K562 (cell line): Measurements from ENCODE around the gene AHSG. TPM values are rescaled to one million over a fixed set of nuclear protein-coding genes. Genes with fewer than 3 reads are reported as not detected.

ENCODE experiments used
- ATAC-seq: fragments of 200-7000 bp; cut with Tn5 transposase; 3 replicates; pipeline ENCODE4 v1.9.1; 2020; ENCODE audit warnings: moderate library complexity
- BruUV-seq: library from RNA; stranded (reverse); fragments of 400-500 nt; replicated peaks from 2 replicates; lab custom pipeline; 2021; lab: Mats Ljungman, UMichigan
- CTCF ChIA-PET: fragments of 300-600 bp; formaldehyde crosslinking; extraction: SDS; loops from one replicate; lab custom pipeline; 2021; ENCODE audit warnings: low intra/inter-chr PET ratio; lab: Yijun Ruan, JAX
- POLR2A ChIA-PET: fragments of 300-600, 350-650 bp; sonication (Branson Sonifier 250); formaldehyde crosslinking; extraction: SDS; loops from one replicate; lab custom pipeline; 2021; ENCODE audit warnings: antibody characterized with exemption, inconsistent platforms; lab: Yijun Ruan, JAX
- DNase-seq, 4 experiments: peaks; one replicate each; pipeline versions ENCODE4 v3.0.0 to v3.0.0-alpha.2; 2011 to 2018; ENCODE audit warnings: low spot score in 3 of 4, mixed read lengths in 3 of 4; ENCODE audit errors: extremely low read depth in 1 of 4
- FAIRE-seq: peaks from 2 replicates; lab custom pipeline; 2011; peaks lifted over from hg19 to GRCh38; lab: Jason Lieb, UNC
- H2AFZ ChIP-seq: 2 replicates; pipeline ENCODE4 v1.6.0; 2011; ENCODE audit warnings: low read depth, low read length, control low read depth, inconsistent platforms
- H3K27ac ChIP-seq: fragments of 200-600 bp; 3 replicates; pipeline ENCODE4 v1.8.0; 2011; ENCODE audit warnings: low read depth, mild to moderate bottlenecking, control low read depth, inconsistent platforms, low read length, moderate library complexity, mixed read lengths; ENCODE audit errors: extremely low read depth
- H3K27me3 ChIP-seq, 2 experiments: fragments of 300-600 bp in 1 of 2; 2 replicates in 1 of 2; 3 replicates in 1 of 2; pipeline versions ENCODE4 v1.6.0 to v1.8.0; 2011; ENCODE audit warnings: inconsistent platforms in 2 of 2, low read length in 2 of 2, mild to moderate bottlenecking in 1 of 2, mixed read lengths in 1 of 2, moderate library complexity in 1 of 2; ENCODE audit not compliant: control insufficient read depth in 2 of 2, insufficient read depth in 2 of 2
- H3K36me3 ChIP-seq: fragments of 300-600 bp; 3 replicates; pipeline ENCODE4 v1.8.0; 2011; ENCODE audit warnings: mild to moderate bottlenecking, low read length, inconsistent platforms; ENCODE audit not compliant: control insufficient read depth, insufficient read depth
- H3K4me1 ChIP-seq, 2 experiments: fragments of 200-600 bp in 1 of 2; replicated peaks in 1 of 2; 2 replicates in 1 of 2; 3 replicates in 1 of 2; pipeline versions ENCODE4 v1.5.1 to v1.8.0; 2011; ENCODE audit warnings: inconsistent platforms in 2 of 2, low read length in 2 of 2, mild to moderate bottlenecking in 1 of 2, mixed read lengths in 1 of 2, moderate library complexity in 1 of 2; ENCODE audit not compliant: control insufficient read depth in 2 of 2, insufficient read depth in 2 of 2
- H3K4me2 ChIP-seq: 2 replicates; pipeline ENCODE4 v1.6.1; 2011; ENCODE audit warnings: low read length, control low read depth, inconsistent platforms, mixed read lengths; ENCODE audit not compliant: insufficient read depth
- H3K4me3 ChIP-seq: fragments of 200-600 bp; sonication (generic), shearing (Covaris generic); 2 replicates; pipeline ENCODE4 v1.5.1; 2016; ENCODE audit warnings: control low read depth, inconsistent platforms
- H3K79me2 ChIP-seq: fragments of 200-600 bp; 3 replicates; pipeline ENCODE4 v1.8.0; 2011; ENCODE audit warnings: low read length, inconsistent platforms; ENCODE audit not compliant: control insufficient read depth, insufficient read depth
- H3K9ac ChIP-seq, 2 experiments: 2 replicates each; pipeline versions ENCODE4 v1.6.0 to v1.6.1; 2011; ENCODE audit warnings: low read depth in 2 of 2, low read length in 2 of 2, control low read depth in 1 of 2, inconsistent platforms in 1 of 2, mild to moderate bottlenecking in 1 of 2, mixed read lengths in 1 of 2; ENCODE audit not compliant: insufficient read depth in 1 of 2
- H3K9me1 ChIP-seq: one replicate; pipeline ENCODE4 v1.6.0; 2011; ENCODE audit warnings: inconsistent platforms, mild to moderate bottlenecking, low read length, moderate library complexity; ENCODE audit not compliant: control insufficient read depth, insufficient read depth
- H3K9me3 ChIP-seq: replicated peaks from 2 replicates; pipeline ENCODE4 v1.5.1; 2011; ENCODE audit warnings: low read depth, low read length, inconsistent platforms; ENCODE audit not compliant: control insufficient read depth, insufficient read depth
- H4K20me1 ChIP-seq: replicated peaks from 2 replicates; pipeline ENCODE4 v1.6.1; 2011; ENCODE audit warnings: low read length, inconsistent platforms, mixed read lengths; ENCODE audit not compliant: control insufficient read depth, insufficient read depth
- ARID2 ChIP-seq: fragments of 450-650 bp; IDR thresholded peaks from 2 replicates; pipeline ENCODE4 v1.6.1; 2017; ENCODE audit warnings: antibody characterized with exemption, mild to moderate bottlenecking
- CBX5 ChIP-seq: IDR thresholded peaks from 2 replicates; pipeline ENCODE4 v1.6.1; 2014; ENCODE audit warnings: low read depth, borderline replicate concordance
- FOXJ2 ChIP-seq: fragments of 200-800 bp; sonication (Bioruptor generic); IDR thresholded peaks from 2 replicates; pipeline ENCODE4 v1.6.1; 2016; ENCODE audit warnings: missing genetic modification characterization, missing compliant biosample characterization
- HNRNPLL ChIP-seq: fragments of 200-400 bp; formaldehyde crosslinking; IDR thresholded peaks from 2 replicates; pipeline ENCODE4 v1.6.1; 2017; ENCODE audit warnings: low read length, low read depth, mild to moderate bottlenecking; ENCODE audit not compliant: poor library complexity, severe bottlenecking
- KLF10 ChIP-seq: fragments of 250-450 bp; sonication (Bioruptor Pico); IDR thresholded peaks from 2 replicates; pipeline ENCODE4 v1.6.1; 2021; ENCODE audit warnings: matching md5 sums
- MAFK ChIP-seq: IDR thresholded peaks from 2 replicates; pipeline ENCODE4 v1.6.1; 2011; ENCODE audit warnings: low read length, improper control_type of control experiment
- SAFB ChIP-seq: fragments of 200-400 bp; formaldehyde crosslinking; IDR thresholded peaks from 2 replicates; pipeline ENCODE4 v1.6.1; 2017; ENCODE audit warnings: low read depth, low read length, borderline replicate concordance
- SMARCE1 ChIP-seq: fragments of 450-650 bp; IDR thresholded peaks from 2 replicates; pipeline ENCODE4 v1.7.1; 2016; ENCODE audit warnings: mild to moderate bottlenecking
- TGIF2 ChIP-seq: sonication (generic); formaldehyde crosslinking; IDR thresholded peaks from 2 replicates; pipeline ENCODE4 v1.8.1; 2022; ENCODE audit warnings: mild to moderate bottlenecking, missing genetic modification reagents, moderate library complexity
- ZNF449 ChIP-seq: fragments of 250-450 bp; sonication (Bioruptor Pico); IDR thresholded peaks from 2 replicates; pipeline ENCODE4 v1.8.0; 2022; ENCODE audit warnings: moderate library complexity, mild to moderate bottlenecking, inconsistent platforms
- ZZZ3 ChIP-seq: fragments of 450-650 bp; IDR thresholded peaks from 2 replicates; pipeline ENCODE4 v1.6.1; 2016; ENCODE audit warnings: antibody characterized with exemption, mild to moderate bottlenecking, moderate library complexity
- WGBS: fragments of 100-300 bp; shearing (Covaris generic); methylation state at CpG from one replicate; pipeline ENCODE4 v1.1.6; 2016; ENCODE audit warnings: low coverage, mixed read lengths; ENCODE audit not compliant: insufficient coverage; ENCODE audit errors: missing lambda C conversion rate; 5-methylcytosine and 5-hydroxymethylcytosine counted together
- in situ Hi-C: fragments of 300-500 bp; cut with MboI; formaldehyde crosslinking; loops from 4 replicates; pipeline ENCODE4 v1.15.0; 2018; ENCODE audit warnings: inconsistent platforms, mixed read lengths
- intact Hi-C: fragments of 100-400 bp; cut with micrococcal nuclease; formaldehyde crosslinking; loops from 2 replicates; pipeline ENCODE4 v1.14.2; 2022
- polyA plus RNA-seq, 8 experiments: library from polyadenylated mRNA; depleted of rRNA in 4 of 8; stranded (reverse) in 5 of 8; unstranded in 3 of 8; fragments of >200 nt; fragmentation: Nextera tagmentation in 2 of 8; fragmentation: Illumina TruSeq in 1 of 8; extraction: Ambion mirVana in 2 of 8; extraction: Trizol in 1 of 8; gene quantifications; 2 replicates each; pipeline versions ENCODE4 v1.2.1 to v1.2.3, GENCODE V29; 2011 to 2014; ENCODE audit warnings: inconsistent platforms in 1 of 8, missing spikeins in 1 of 8
- total RNA-seq, 7 experiments: library from RNA; depleted of rRNA in 6 of 7; stranded (reverse); fragments of >200 nt in 6 of 7; fragmentation: Illumina TruSeq in 2 of 7; extraction: Trizol in 2 of 7; gene quantifications; 2 replicates each; pipeline versions ENCODE4 v1.2.1 to v1.2.3, GENCODE V29; 2011 to 2021; ENCODE audit warnings: low replicate concordance in 1 of 7

Gene AHSG
- total and polyA plus RNA-seq, 9 of the 15 experiments (the other 6 are each of a cell fraction or from before 2014, with no cell fraction given) = 0.69 TPM; not detected in 8

DNA sequence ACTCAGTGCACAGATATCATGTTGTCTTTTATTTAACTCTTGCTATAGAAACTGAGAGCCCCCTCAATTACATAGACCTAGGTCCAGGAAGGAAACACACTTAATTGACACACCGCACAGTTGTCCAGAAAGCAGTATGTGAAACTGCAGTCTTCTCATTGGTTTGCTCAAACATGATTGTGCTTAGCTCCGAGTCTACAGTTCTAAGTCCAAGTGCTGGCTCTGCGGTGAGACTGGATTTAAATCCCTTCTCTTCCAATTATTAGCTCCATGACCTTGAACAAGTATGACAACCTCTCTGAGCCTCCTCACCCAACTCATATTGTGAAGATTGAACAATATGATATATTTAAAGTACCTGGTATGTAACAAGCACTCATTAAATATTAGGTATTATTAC lies 19.0 kb upstream of the AHSG start:
- H3K9me1 ChIP-seq = no peaks in the 10 kb centered on the region
- no peak for FAIRE-seq
- no peaks in the 10 kb centered on the region for H3K9me3 ChIP-seq
- 87% methylated on average over 3 of the region's 3 CpGs for WGBS
- in situ Hi-C loops = no loop called here
- DNase-seq = no peak
- TF ChIP-seq CBX5 (no peak), SMARCE1 (no peak), ARID2 (no peak), HNRNPLL (no peak), FOXJ2 (tag) (no peak), KLF10 (CRISPR knock-in tag) (no peak), MAFK (no peak)
- H3K4me3 ChIP-seq = no peak overlapping the region
- POLR2A ChIA-PET = interaction anchor here (1.4 kb wide), 1 partner anchor 190 kb away, joined by 4 read pairs; the partner anchor contains the start of gene EIF4A2
- no peaks in the 10 kb centered on the region for H4K20me1 ChIP-seq
- H3K27me3 ChIP-seq = no peaks in the 10 kb centered on the region
- intact Hi-C loops = no loop called here
- no TSS peak for BruUV-seq
- no peak overlapping the region for H3K27ac ChIP-seq
- H3K79me2 ChIP-seq = no peaks in the 10 kb centered on the region
- H3K9ac ChIP-seq = no peak overlapping the region
- no peak for ATAC-seq
- CTCF ChIA-PET = no interaction called here
- H3K36me3 ChIP-seq = no peaks in the 10 kb centered on the region
- H3K4me2 ChIP-seq = no peak overlapping the region
- no peak overlapping the region for H2AFZ ChIP-seq
- peaks cover 0 to 28% of the 10 kb centered on the region in 2 experiments; a peak in 4 of 5 replicates for H3K4me1 ChIP-seq

DNA sequence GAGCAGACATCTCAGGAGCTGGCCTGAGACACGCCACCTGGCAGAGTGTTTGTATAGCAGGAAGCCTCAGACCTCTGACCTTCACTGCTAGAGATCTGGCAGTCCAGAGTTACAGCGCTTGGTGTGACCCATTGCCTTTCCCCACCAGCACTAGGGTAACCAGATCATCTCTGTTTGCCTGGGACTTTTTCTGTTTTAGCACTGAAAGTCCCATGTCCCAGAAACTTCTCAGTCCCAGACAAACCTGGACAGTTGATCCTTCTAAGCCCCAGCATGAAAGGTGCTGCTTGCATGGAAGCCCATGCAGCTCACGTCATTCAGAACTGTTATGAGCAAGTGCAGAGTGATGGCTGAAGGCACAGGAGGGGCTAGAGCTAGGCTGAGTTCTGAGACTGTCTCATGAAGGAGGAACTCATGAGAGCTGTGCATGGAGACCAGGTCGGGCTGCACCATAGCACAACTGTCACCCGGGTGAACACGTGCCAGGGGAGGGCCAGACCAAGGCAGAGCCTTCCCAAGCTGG lies 18.2 kb upstream of the AHSG start:
- no peaks in the 10 kb centered on the region for H3K36me3 ChIP-seq
- no peaks in the 10 kb centered on the region for H3K9me3 ChIP-seq
- CTCF ChIA-PET = no interaction called here
- peaks cover 3 to 32% of the 10 kb centered on the region in 2 experiments for H3K4me1 ChIP-seq
- no peak overlapping the region for H3K4me2 ChIP-seq
- H3K27me3 ChIP-seq = no peaks in the 10 kb centered on the region
- 54% methylated on average over 6 of the region's 6 CpGs for WGBS
- H3K79me2 ChIP-seq = no peaks in the 10 kb centered on the region
- no peaks in the 10 kb centered on the region for H3K9me1 ChIP-seq
- POLR2A ChIA-PET = no interaction called here
- no TSS peak for BruUV-seq
- in situ Hi-C loops (no loop called here), intact Hi-C loops (no loop called here)
- H3K9ac ChIP-seq = peak overlapping the region in 1 of 2 experiments; percentile 43; a peak in 1 of 4 replicates
- no peak overlapping the region for H3K4me3 ChIP-seq
- peak overlapping the region; percentile 49 for H2AFZ ChIP-seq
- no peak for FAIRE-seq
- ATAC-seq = peak; percentile 18; the same call in 2 of the 3 replicates
- no peak for DNase-seq
- no peak overlapping the region; the same call in 2 of the 3 replicates for H3K27ac ChIP-seq
- no peaks in the 10 kb centered on the region for H4K20me1 ChIP-seq
- TF ChIP-seq ZZZ3 (no peak), TGIF2 (CRISPR knock-in tag) (no peak), ZNF449 (CRISPR knock-in tag) (no peak), SAFB (no peak)
